Measurements from ENCODE around the gene TNN. TPM values are rescaled to one million over a fixed set of nuclear protein-coding genes. Genes with fewer than 3 reads are reported as not detected.

Gene TNN
- total RNA-seq, 1 donor from 2014 or later: 0.18 TPM

GRCh38 chr1:175088525-175088951 lies 20.9 kb downstream of the TNN start:
- ATAC-seq (no peak), DNase-seq (no peak)
- H3K27ac ChIP-seq: no peak overlapping the region
- no peaks in the 10 kb centered on the region for H3K27me3 ChIP-seq (ENCODE audit: low read depth)
- H3K4me1 ChIP-seq: no peaks in the 10 kb centered on the region
- H3K9me3 ChIP-seq: no peaks in the 10 kb centered on the region
- intact Hi-C loops (cut with DNase I): no loop called here
- H3K4me3 ChIP-seq: no peak overlapping the region
- H3K36me3 ChIP-seq: no peaks in the 10 kb centered on the region
- no peak for TF ChIP-seq CTCF (IDR thresholded peaks at IDR 0.05)

- DNase-seq: no peak
- Histone ChIP-seq H3K36me3 (no peaks in the 10 kb centered on the region), H3K9me3 (no peaks in the 10 kb centered on the region), H3K4me1 (no peaks in the 10 kb centered on the region), H3K27ac (no peak overlapping the region), H3K4me3 (no peak overlapping the region), H3K27me3 (ENCODE audit: low read depth) (no peaks in the 10 kb centered on the region)
- no peak for TF ChIP-seq CTCF (IDR thresholded peaks at IDR 0.05)
- intact Hi-C loops (cut with DNase I): no loop called here
- no peak for ATAC-seq
These were observed 21.6 kb downstream of the TNN start for GRCh38 chr1:175089136-175089718.

- Histone ChIP-seq H3K4me3 (no peak overlapping the region), H3K27ac (no peak overlapping the region), H3K36me3 (no peaks in the 10 kb centered on the region), H3K9me3 (no peaks in the 10 kb centered on the region), H3K27me3 (ENCODE audit: low read depth) (no peaks in the 10 kb centered on the region), H3K4me1 (no peaks in the 10 kb centered on the region)
- TF ChIP-seq CTCF (IDR thresholded peaks at IDR 0.05): no peak
- DNase-seq (no peak), ATAC-seq (peak in 1 of 2 donors; percentile 25)
- intact Hi-C loops (cut with DNase I): no loop called here
These were observed 23.1 kb downstream of the TNN start for GRCh38 chr1:175090780-175091179.

- Histone ChIP-seq H3K27me3 (ENCODE audit: low read depth) (no peaks in the 10 kb centered on the region), H3K4me1 (no peaks in the 10 kb centered on the region), H3K36me3 (no peaks in the 10 kb centered on the region), H3K9me3 (no peaks in the 10 kb centered on the region), H3K4me3 (no peak overlapping the region), H3K27ac (no peak overlapping the region)
- no peak for ATAC-seq
- DNase-seq: no peak
- intact Hi-C loops (cut with DNase I): no loop called here
- no peak for TF ChIP-seq CTCF (IDR thresholded peaks at IDR 0.05)
These were observed 27.0 kb downstream of the TNN start for GRCh38 chr1:175094626-175095025.

- Histone ChIP-seq H3K4me3 (no peak overlapping the region), H3K27ac (no peak overlapping the region), H3K27me3 (ENCODE audit: low read depth) (no peaks in the 10 kb centered on the region), H3K36me3 (no peaks in the 10 kb centered on the region), H3K9me3 (no peaks in the 10 kb centered on the region), H3K4me1 (no peaks in the 10 kb centered on the region)
- ATAC-seq (no peak), DNase-seq (no peak)
- no peak for TF ChIP-seq CTCF (IDR thresholded peaks at IDR 0.05)
- intact Hi-C loops (cut with DNase I): no loop called here
These were observed 27.4 kb downstream of the TNN start for GRCh38 chr1:175095069-175095468.

Data from lower lobe of right lung (tissue), 2 donors.